Keratinocyte (primary cell): ENCODE data around the gene TFDP1.

Experiments
- EZH2 ChIP-seq: IDR thresholded peaks from one replicate; pipeline ENCODE4 v1.6.1; 2012; ENCODE audit warnings: inconsistent platforms, mild to moderate bottlenecking, low read length, moderate library complexity
- TF ChIP-seq, protein P1 (sequence below), 3 experiments: IDR thresholded peaks in 1 of 3; conservative IDR thresholded peaks in 1 of 3; optimal IDR thresholded peaks in 1 of 3; 2 replicates in 2 of 3; 3 replicates in 1 of 3; pipeline versions ENCODE3 to v1.5.1; 2011; ENCODE audit warnings: low read length in 3 of 3, mild to moderate bottlenecking in 3 of 3, moderate library complexity in 2 of 3, control low read depth in 1 of 3, inconsistent platforms in 1 of 3; ENCODE audit not compliant: insufficient read depth in 2 of 3; ENCODE audit errors: extremely low read depth in 1 of 3

GRCh38 chr13:113625965-113626721 lies 41.6 kb downstream of the TFDP1 start:
- TF ChIP-seq, protein P1, sequence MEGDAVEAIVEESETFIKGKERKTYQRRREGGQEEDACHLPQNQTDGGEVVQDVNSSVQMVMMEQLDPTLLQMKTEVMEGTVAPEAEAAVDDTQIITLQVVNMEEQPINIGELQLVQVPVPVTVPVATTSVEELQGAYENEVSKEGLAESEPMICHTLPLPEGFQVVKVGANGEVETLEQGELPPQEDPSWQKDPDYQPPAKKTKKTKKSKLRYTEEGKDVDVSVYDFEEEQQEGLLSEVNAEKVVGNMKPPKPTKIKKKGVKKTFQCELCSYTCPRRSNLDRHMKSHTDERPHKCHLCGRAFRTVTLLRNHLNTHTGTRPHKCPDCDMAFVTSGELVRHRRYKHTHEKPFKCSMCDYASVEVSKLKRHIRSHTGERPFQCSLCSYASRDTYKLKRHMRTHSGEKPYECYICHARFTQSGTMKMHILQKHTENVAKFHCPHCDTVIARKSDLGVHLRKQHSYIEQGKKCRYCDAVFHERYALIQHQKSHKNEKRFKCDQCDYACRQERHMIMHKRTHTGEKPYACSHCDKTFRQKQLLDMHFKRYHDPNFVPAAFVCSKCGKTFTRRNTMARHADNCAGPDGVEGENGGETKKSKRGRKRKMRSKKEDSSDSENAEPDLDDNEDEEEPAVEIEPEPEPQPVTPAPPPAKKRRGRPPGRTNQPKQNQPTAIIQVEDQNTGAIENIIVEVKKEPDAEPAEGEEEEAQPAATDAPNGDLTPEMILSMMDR (optimal IDR thresholded peaks at IDR 0.05 in 1 of 3, IDR thresholded peaks at IDR 0.05 in 1 of 3, conservative IDR thresholded peaks at IDR 0.05 in 1 of 3; ENCODE audit: extremely low read depth in 1 of 3, insufficient read depth in 2 of 3, low read length in 3 of 3) = no peak
- TF ChIP-seq EZH2 = no peak
